Keratinocyte (primary cell): ENCODE data around the gene PGPEP1. TPM values are rescaled to one million over a fixed set of nuclear protein-coding genes. Genes with fewer than 3 reads are reported as not detected.

Experiments used
- DNase-seq: peaks from one replicate; pipeline ENCODE4 v3.0.0-alpha.2; 2011; ENCODE audit warnings: low read depth, missing footprints, low spot score
- FAIRE-seq: peaks from 2 replicates; lab custom pipeline; 2011; peaks lifted over from hg19 to GRCh38; lab: Jason Lieb, UNC
- H2AFZ ChIP-seq: 2 replicates; pipeline ENCODE4 v1.6.0; 2012; ENCODE audit warnings: low read length, control low read depth, inconsistent platforms; ENCODE audit not compliant: control insufficient read depth
- H3K27ac ChIP-seq: 2 replicates; pipeline ENCODE4 v1.5.1; 2011; ENCODE audit warnings: low read length; ENCODE audit not compliant: control insufficient read depth, insufficient read depth
- H3K27me3 ChIP-seq: 3 replicates; pipeline ENCODE4 v1.6.0; 2011; ENCODE audit warnings: low read length; ENCODE audit not compliant: control insufficient read depth, insufficient read depth; ENCODE audit errors: extremely low read depth
- H3K36me3 ChIP-seq, 2 experiments: 2 replicates in 1 of 2; 3 replicates in 1 of 2; pipeline ENCODE4 v1.5.1; 2011; ENCODE audit warnings: low read length in 2 of 2, mild to moderate bottlenecking in 1 of 2; ENCODE audit not compliant: control insufficient read depth in 2 of 2, insufficient read depth in 2 of 2; ENCODE audit errors: extremely low read depth in 1 of 2
- H3K4me1 ChIP-seq: 3 replicates; pipeline ENCODE4 v1.5.1; 2011; ENCODE audit warnings: low read length; ENCODE audit not compliant: control insufficient read depth, insufficient read depth; ENCODE audit errors: extremely low read depth
- H3K4me2 ChIP-seq: 3 replicates; pipeline ENCODE4 v1.6.0; 2011; ENCODE audit warnings: low read depth, low read length; ENCODE audit not compliant: control insufficient read depth, insufficient read depth; ENCODE audit errors: extremely low read depth
- H3K4me3 ChIP-seq, 3 experiments: fragments of 200-600 bp in 1 of 3; sonication (generic) in 1 of 3; 2 replicates in 2 of 3; 3 replicates in 1 of 3; pipeline ENCODE4 v1.5.1; 2011 to 2016; ENCODE audit warnings: low read length in 3 of 3, mild to moderate bottlenecking in 3 of 3, control low read depth in 2 of 3, inconsistent platforms in 1 of 3, low read depth in 1 of 3, mixed read lengths in 1 of 3, mixed run types in 1 of 3, moderate library complexity in 1 of 3; ENCODE audit not compliant: control insufficient read depth in 2 of 3, insufficient read depth in 2 of 3; ENCODE audit errors: extremely low read depth in 1 of 3
- H3K79me2 ChIP-seq: 2 replicates; pipeline ENCODE4 v1.6.0; 2012; ENCODE audit warnings: low read length; ENCODE audit not compliant: control insufficient read depth, insufficient read depth
- H3K9ac ChIP-seq: 3 replicates; pipeline ENCODE4 v1.6.0; 2011; ENCODE audit warnings: low read length; ENCODE audit not compliant: control insufficient read depth, insufficient read depth; ENCODE audit errors: extremely low read depth
- H3K9me1 ChIP-seq: 3 replicates; pipeline ENCODE4 v1.6.0; 2011; ENCODE audit warnings: low read length; ENCODE audit not compliant: control insufficient read depth, insufficient read depth; ENCODE audit errors: extremely low read depth
- H3K9me3 ChIP-seq: 2 replicates; pipeline ENCODE4 v1.5.1; 2012; ENCODE audit warnings: low read depth, low read length; ENCODE audit not compliant: control insufficient read depth
- H4K20me1 ChIP-seq: 3 replicates; pipeline ENCODE4 v1.6.0; 2011; ENCODE audit warnings: low read length; ENCODE audit not compliant: control insufficient read depth, insufficient read depth; ENCODE audit errors: extremely low read depth
- EZH2 ChIP-seq: IDR thresholded peaks from one replicate; pipeline ENCODE4 v1.6.1; 2012; ENCODE audit warnings: inconsistent platforms, mild to moderate bottlenecking, low read length, moderate library complexity
- dilution Hi-C: fragments of 300-500 bp; cut with MboI; formaldehyde crosslinking; loops from one replicate; pipeline ENCODE4 v1.7.0; 2020; ENCODE audit warnings: low sequenced_read_pairs; ENCODE audit not compliant: extremely low pct_ligation_motif_present
- polyA plus RNA-seq, 5 experiments: library from polyadenylated mRNA; depleted of rRNA in 3 of 5; stranded (reverse) in 3 of 5; stranded (forward) in 1 of 5; unstranded in 1 of 5; fragments of >200 nt; gene quantifications; 1 replicate in 1 of 5; 2 replicates in 3 of 5; 3 replicates in 1 of 5; pipeline versions ENCODE4 v1.2.1 to v1.2.3, GENCODE V29; 2011 to 2012; ENCODE audit warnings: missing spikeins in 2 of 5, low read depth in 1 of 5, low replicate concordance in 1 of 5
- TF ChIP-seq, protein P1 (sequence below), 3 experiments: IDR thresholded peaks in 1 of 3; conservative IDR thresholded peaks in 1 of 3; optimal IDR thresholded peaks in 1 of 3; 2 replicates in 2 of 3; 3 replicates in 1 of 3; pipeline versions ENCODE3 to v1.5.1; 2011; ENCODE audit warnings: low read length in 3 of 3, mild to moderate bottlenecking in 3 of 3, moderate library complexity in 2 of 3, control low read depth in 1 of 3, inconsistent platforms in 1 of 3; ENCODE audit not compliant: insufficient read depth in 2 of 3; ENCODE audit errors: extremely low read depth in 1 of 3

PGPEP1 gene
- polyA plus RNA-seq, 1 donor (not counting 4 experiments of a cell fraction or from before 2014, with no cell fraction given), result 5.6 TPM

DNA sequence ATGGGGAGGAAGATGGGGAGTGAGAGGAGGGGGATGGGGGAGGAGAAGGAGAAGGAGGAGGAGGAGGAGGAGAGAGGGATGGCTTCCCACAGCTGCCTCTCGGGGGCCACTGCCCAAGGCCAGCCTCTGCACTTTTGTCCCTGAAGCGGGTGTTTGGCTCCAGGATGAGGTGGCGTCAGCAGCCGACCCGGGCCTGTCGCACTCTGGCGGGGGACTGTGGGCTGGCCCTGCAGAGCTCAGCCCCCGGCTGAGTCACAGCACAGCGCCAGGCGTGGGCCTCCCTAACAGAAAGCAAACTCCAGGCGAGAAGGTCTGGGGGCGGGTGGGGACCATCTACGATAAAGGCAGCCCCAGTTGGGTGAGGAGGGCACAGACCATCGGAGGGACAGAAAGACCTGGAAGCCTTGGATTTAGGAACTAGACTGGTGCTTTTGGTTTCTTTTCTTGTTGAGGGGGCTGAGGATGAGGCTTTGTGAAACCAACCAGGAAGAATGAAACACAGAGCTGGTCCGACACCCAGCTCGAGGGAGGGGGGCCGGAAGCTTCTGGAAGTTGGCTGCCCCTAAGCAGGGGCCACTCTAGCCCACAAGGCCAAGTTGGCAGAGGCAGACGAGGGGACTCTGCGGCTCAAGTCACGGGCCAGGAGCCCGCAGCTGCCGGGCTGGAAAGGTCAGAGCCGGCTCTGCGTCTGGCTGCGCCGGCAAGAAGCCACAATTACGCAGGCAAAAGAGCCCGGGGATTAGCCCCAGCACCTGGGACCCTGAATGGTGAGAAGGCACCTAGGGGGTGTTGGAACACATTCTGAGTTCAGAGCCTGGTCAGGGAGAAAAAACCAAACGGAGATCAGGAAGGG lies 35.7 kb upstream of the PGPEP1 start:
- Histone ChIP-seq H3K9me3 (no peaks in the 10 kb centered on the region), H3K27me3 (no peaks in the 10 kb centered on the region), H3K9me1 (no peaks in the 10 kb centered on the region), H4K20me1 (no peaks in the 10 kb centered on the region), H2AFZ (peak overlapping the region; percentile 9), H3K4me2 (no peak overlapping the region), H3K36me3 (peaks cover 14 to 18% of the 10 kb centered on the region in 2 experiments), H3K4me1 (no peaks in the 10 kb centered on the region), H3K79me2 (no peaks in the 10 kb centered on the region), H3K4me3 (no peak overlapping the region), H3K27ac (no peak overlapping the region), H3K9ac (peak overlapping the region; percentile 9)
- FAIRE-seq, result no peak
- no peak for TF ChIP-seq EZH2
- TF ChIP-seq, protein P1, sequence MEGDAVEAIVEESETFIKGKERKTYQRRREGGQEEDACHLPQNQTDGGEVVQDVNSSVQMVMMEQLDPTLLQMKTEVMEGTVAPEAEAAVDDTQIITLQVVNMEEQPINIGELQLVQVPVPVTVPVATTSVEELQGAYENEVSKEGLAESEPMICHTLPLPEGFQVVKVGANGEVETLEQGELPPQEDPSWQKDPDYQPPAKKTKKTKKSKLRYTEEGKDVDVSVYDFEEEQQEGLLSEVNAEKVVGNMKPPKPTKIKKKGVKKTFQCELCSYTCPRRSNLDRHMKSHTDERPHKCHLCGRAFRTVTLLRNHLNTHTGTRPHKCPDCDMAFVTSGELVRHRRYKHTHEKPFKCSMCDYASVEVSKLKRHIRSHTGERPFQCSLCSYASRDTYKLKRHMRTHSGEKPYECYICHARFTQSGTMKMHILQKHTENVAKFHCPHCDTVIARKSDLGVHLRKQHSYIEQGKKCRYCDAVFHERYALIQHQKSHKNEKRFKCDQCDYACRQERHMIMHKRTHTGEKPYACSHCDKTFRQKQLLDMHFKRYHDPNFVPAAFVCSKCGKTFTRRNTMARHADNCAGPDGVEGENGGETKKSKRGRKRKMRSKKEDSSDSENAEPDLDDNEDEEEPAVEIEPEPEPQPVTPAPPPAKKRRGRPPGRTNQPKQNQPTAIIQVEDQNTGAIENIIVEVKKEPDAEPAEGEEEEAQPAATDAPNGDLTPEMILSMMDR (optimal IDR thresholded peaks at IDR 0.05 in 1 of 3, IDR thresholded peaks at IDR 0.05 in 1 of 3, conservative IDR thresholded peaks at IDR 0.05 in 1 of 3; ENCODE audit: extremely low read depth in 1 of 3, insufficient read depth in 2 of 3, low read length in 3 of 3), result no peak
- no peak for DNase-seq
- dilution Hi-C loops, result no loop called here

DNA sequence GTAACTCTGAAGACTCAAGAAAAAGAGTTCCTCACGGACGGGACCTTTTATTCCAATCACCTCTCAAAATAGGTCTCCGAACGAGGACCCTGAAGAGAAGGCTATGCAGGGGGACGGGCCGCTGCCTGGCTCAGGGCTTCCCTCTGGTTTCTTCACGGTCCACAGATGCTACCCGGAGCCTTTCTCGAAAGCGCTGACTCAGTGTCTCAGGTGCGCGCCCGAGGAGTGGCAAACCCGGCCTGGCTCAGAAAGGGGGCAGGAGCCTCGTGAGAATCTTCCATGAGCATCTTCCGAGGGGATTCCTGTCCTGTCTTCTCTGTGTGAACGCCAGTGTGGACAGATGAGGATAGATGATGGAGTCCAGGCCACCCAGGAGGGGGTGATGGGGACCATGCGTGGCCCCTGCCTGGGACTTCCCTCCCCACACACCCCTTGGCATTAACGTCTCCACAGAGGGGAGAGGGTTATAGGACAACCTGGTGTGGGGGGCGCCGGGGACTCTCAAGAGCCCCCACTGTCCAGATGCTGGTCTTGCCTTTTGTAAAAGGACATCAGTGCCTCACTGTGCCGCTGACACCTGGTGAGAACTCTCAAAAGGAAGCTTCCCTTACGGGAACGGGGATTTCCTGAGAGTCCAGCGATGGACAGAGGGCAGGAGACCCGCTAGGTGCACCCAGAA lies 34.0 kb upstream of the PGPEP1 start:
- Histone ChIP-seq H2AFZ (no peak overlapping the region), H3K4me3 (no peak overlapping the region), H3K27me3 (no peaks in the 10 kb centered on the region), H3K4me1 (no peaks in the 10 kb centered on the region), H3K27ac (no peak overlapping the region), H3K9me1 (no peaks in the 10 kb centered on the region), H3K4me2 (no peak overlapping the region), H3K9me3 (no peaks in the 10 kb centered on the region), H4K20me1 (no peaks in the 10 kb centered on the region), H3K36me3 (peaks cover 19 to 25% of the 10 kb centered on the region in 2 experiments), H3K79me2 (no peaks in the 10 kb centered on the region), H3K9ac (no peak overlapping the region)
- DNase-seq (no peak), FAIRE-seq (no peak)
- TF ChIP-seq, protein P1 (optimal IDR thresholded peaks at IDR 0.05 in 1 of 3, IDR thresholded peaks at IDR 0.05 in 1 of 3, conservative IDR thresholded peaks at IDR 0.05 in 1 of 3; ENCODE audit: extremely low read depth in 1 of 3, insufficient read depth in 2 of 3, low read length in 3 of 3), result no peak
- dilution Hi-C loops, result no loop called here
